ENCODE results near the gene NUCB1.

DNA sequence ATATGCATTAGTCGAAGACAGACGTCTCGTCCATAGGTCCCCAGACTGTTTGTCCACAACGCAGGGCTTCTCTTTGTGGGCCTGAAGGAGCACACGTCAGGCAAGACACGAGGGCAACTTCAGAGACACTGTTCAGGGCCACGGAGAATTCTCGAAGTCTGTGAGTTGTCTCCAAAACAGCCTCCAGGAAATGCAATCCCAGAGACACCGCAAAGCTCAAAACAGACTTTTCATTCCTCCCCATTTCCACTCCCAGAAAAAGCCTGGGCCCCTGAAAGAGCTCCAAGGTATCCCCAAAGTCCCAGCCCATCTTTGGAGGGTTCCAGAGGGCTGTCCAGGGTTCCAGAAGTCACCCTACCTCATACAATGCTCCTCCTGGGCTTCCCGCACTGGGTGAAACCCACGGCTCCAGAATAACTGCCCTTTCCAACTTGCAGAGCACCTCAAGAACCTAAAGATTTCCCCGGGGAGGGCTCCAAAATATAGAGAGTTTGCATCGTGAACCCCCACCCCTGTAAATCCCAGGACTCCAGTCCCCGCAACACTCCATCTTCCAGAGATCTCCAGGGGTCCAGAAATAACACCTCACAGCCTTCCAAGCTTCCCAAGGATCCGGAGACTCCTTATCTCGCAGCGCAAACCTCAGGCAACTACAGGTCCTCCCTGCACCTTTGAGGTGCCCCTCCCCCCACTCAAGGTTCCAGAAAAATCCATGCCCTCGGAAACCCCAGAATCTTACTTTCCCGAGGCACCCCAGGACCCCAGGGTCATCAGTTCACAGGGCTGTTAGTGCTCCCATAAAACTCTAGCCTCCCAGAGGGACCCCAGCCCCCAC lies 64.3 kb downstream of the NUCB1 start:
- TF ChIP-seq CTCF (IDR thresholded peaks at IDR 0.05 in 8 of 11, conservative IDR thresholded peaks at IDR 0.05 in 3 of 11), result no peak
- no peak for TF ChIP-seq POLR2A (IDR thresholded peaks at IDR 0.05)

Measured in spleen (tissue), 7 donors.